ENCODE measurements around the gene FPR3. TPM values are rescaled to one million over a fixed set of nuclear protein-coding genes. Genes with fewer than 3 reads are reported as not detected.
"Not testable (repeated sequence)": the region's sequence is repeated elsewhere in the genome, so short reads cannot be mapped to it uniquely, and the experiment has no call there.

FPR3 gene
- total RNA-seq, 1 donor from 2014 or later, result not detected

DNA sequence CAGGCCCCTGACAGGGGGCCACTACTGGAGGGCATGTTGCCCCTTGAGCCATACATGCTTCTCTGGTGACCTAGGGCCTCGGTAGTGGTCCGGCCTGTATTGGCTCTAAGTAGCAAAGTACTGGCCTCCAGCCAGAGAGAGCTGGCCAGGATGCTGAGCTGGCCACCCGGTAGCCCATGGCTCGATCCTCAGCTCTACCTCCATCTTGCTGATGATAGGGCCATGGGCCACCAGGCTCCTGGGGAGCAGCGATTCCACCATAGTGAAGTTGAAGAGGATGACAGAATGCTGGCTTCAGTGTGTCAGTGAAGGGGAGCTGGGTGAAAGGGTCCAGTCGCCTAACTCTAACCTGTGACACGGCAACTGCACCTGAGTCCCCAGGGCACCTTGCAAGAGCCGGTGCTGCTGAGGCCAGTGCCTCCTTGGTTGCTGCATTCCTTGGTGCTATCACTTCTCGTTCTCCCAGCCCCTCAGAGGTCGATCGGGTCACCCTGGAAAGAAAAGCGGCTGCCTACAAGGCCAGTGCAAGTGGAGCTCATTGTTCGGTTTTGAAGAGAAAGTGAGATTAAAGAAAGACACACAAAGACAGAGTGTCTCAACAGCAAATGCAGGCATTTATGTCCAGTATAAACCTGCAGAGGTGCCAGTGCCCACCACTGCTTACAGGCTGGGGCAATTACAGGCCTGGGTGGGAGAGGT lies 5.0 kb downstream of the FPR3 start:
- H3K36me3 ChIP-seq (ENCODE audit: control insufficient read depth, insufficient read depth, low read length), result no peaks in the 10 kb centered on the region
- TF ChIP-seq, protein P1, sequence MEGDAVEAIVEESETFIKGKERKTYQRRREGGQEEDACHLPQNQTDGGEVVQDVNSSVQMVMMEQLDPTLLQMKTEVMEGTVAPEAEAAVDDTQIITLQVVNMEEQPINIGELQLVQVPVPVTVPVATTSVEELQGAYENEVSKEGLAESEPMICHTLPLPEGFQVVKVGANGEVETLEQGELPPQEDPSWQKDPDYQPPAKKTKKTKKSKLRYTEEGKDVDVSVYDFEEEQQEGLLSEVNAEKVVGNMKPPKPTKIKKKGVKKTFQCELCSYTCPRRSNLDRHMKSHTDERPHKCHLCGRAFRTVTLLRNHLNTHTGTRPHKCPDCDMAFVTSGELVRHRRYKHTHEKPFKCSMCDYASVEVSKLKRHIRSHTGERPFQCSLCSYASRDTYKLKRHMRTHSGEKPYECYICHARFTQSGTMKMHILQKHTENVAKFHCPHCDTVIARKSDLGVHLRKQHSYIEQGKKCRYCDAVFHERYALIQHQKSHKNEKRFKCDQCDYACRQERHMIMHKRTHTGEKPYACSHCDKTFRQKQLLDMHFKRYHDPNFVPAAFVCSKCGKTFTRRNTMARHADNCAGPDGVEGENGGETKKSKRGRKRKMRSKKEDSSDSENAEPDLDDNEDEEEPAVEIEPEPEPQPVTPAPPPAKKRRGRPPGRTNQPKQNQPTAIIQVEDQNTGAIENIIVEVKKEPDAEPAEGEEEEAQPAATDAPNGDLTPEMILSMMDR (IDR thresholded peaks at IDR 0.05; ENCODE audit: insufficient read depth, low read length, poor library complexity, severe bottlenecking), result no peak
- no peak overlapping the region for H3K4me3 ChIP-seq (ENCODE audit: low read depth, low read length)
- DNase-seq (ENCODE audit: low read depth), result no peak
- no peaks in the 10 kb centered on the region for H3K27me3 ChIP-seq (ENCODE audit: control insufficient read depth, insufficient read depth, low read length)

DNA sequence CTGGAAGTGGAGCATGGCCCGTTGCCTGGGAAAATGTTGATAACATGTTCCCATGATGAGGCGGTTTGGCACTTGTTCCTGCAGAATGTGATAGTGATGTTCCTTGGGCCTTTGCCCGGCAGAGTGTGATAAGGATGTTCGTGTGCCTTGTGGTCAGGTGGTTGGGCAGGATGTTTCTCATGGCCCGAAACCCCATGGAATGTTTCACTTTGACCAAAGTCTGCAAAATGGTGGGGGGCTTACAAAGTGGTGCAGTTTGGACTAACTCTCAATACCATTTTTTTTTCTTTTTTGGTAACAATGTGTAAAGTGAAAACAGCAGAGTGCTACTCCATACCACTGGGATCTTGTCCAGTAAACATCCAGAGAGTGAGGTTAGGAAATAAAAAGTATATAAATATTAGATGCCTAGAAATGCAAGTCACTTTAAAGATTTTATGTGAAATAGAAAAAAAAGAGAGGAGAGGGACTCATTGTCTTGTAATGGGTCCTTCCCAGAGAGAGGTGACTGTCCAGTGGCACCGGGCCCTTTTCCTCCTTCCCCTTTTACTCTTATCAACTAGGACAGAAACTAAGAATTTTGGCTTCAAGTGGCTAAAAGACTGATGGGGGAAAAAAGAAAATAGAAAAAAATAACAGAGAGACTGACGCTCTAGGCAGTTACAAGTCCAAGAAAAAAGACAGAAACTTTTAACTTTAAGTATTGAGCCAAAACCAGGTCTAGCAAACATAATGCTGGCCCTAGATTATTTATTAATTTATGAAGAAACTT lies 5.7 kb downstream of the FPR3 start:
- TF ChIP-seq, protein P1 (IDR thresholded peaks at IDR 0.05; ENCODE audit: insufficient read depth, low read length, poor library complexity, severe bottlenecking), result no peak
- no peak for DNase-seq (ENCODE audit: low read depth)
- Histone ChIP-seq H3K27me3 (ENCODE audit: control insufficient read depth, insufficient read depth, low read length) (no peaks in the 10 kb centered on the region), H3K36me3 (ENCODE audit: control insufficient read depth, insufficient read depth, low read length) (no peaks in the 10 kb centered on the region), H3K4me3 (ENCODE audit: low read depth, low read length) (no peak overlapping the region)

DNA sequence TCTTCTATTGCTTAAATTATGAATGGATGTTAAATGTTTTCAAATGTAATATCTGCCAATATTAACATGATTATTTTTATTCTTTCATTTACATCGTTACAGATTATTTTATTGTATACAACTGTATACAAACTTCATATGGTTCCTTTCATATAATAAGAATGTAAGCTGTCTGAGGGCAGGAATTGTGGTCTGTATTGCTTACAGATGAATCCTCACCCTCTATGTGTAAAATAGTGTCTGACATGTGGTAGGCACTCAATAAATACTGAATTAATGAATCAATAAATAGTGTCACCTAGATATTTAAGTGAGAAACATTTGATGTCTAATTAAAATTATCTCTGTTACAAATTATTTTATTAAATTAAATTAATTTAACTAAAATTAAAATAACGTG lies 7.8 kb downstream of the FPR3 start:
- DNase-seq (ENCODE audit: low read depth), result no peak
- H3K27me3 ChIP-seq (ENCODE audit: control insufficient read depth, insufficient read depth, low read length), result no peaks in the 10 kb centered on the region
- H3K36me3 ChIP-seq (ENCODE audit: control insufficient read depth, insufficient read depth, low read length), result no peaks in the 10 kb centered on the region
- no peak overlapping the region for H3K4me3 ChIP-seq (ENCODE audit: low read depth, low read length)
- TF ChIP-seq, protein P1 (IDR thresholded peaks at IDR 0.05; ENCODE audit: insufficient read depth, low read length, poor library complexity, severe bottlenecking), result no peak

DNA sequence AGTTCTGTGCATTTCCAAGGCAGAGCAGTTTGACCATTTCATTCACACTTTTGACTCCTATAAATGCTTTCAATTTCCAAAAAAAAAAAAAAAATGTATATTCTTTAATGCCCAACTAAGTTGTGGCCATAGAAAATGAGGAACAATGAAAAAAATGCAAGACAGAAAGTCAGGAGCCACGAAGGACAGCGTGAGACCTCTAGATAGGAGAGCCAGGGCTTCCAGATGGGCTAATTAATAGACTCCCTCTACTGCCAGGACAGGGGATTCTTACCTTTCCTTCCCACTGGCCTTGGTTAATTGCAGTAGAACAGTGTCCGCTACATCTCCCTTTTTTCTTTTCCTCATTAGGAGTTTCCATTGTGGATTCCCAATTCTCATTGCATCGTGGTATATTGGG lies 8.6 kb downstream of the FPR3 start:
- Histone ChIP-seq H3K36me3 (ENCODE audit: control insufficient read depth, insufficient read depth, low read length) (no peaks in the 10 kb centered on the region), H3K27me3 (ENCODE audit: control insufficient read depth, insufficient read depth, low read length) (no peaks in the 10 kb centered on the region), H3K4me3 (ENCODE audit: low read depth, low read length) (no peak overlapping the region)
- no peak for DNase-seq (ENCODE audit: low read depth)
- TF ChIP-seq, protein P1 (IDR thresholded peaks at IDR 0.05; ENCODE audit: insufficient read depth, low read length, poor library complexity, severe bottlenecking), result no peak

DNA sequence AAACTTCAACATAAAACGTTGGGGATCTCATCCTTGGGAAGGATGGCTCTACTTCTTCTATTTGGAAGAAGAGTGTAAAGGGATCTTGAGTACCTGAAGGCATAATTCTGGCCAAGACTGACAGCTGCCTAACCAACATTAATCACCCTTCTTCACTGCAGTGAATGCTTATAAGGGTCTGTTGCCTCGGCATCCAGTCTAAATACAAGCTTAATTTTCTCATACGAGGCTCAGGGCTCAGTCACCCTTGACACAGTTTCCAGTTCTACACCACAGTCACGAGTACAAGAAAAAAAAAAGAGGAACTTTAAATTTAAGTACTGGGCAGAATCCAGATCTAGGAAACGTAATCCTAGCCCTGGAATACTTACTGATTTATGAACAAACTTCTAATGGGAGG lies 9.0 kb downstream of the FPR3 start:
- H3K27me3 ChIP-seq (ENCODE audit: control insufficient read depth, insufficient read depth, low read length), result no peaks in the 10 kb centered on the region
- DNase-seq (ENCODE audit: low read depth), result no peak
- no peaks in the 10 kb centered on the region for H3K36me3 ChIP-seq (ENCODE audit: control insufficient read depth, insufficient read depth, low read length)
- no peak overlapping the region for H3K4me3 ChIP-seq (ENCODE audit: low read depth, low read length)
- TF ChIP-seq, protein P1 (IDR thresholded peaks at IDR 0.05; ENCODE audit: insufficient read depth, low read length, poor library complexity, severe bottlenecking), result no peak

DNA sequence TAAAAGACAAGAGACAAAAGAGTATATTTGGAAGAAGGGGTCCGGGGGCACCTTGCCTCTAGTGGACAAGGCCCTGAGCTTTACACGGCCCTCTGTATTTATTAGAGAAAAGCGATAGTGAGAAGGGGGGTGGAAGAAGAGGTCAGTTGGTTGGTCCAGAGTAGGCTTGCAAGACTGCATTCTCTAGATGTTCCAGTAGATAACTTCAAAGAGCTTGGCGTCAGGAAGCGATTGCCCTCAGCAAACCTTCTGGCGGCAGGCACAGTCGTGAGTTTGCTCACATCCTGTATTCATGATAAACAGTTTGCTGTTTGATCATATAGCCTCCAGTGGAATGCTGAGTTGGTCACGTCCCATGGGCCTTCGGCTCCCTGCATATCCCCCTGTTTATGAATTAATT lies 9.8 kb downstream of the FPR3 start:
- H3K27me3 ChIP-seq (ENCODE audit: control insufficient read depth, insufficient read depth, low read length); H3K4me3 ChIP-seq (ENCODE audit: low read depth, low read length); DNase-seq (ENCODE audit: low read depth); H3K36me3 ChIP-seq (ENCODE audit: control insufficient read depth, insufficient read depth, low read length): not testable (repeated sequence)

DNA sequence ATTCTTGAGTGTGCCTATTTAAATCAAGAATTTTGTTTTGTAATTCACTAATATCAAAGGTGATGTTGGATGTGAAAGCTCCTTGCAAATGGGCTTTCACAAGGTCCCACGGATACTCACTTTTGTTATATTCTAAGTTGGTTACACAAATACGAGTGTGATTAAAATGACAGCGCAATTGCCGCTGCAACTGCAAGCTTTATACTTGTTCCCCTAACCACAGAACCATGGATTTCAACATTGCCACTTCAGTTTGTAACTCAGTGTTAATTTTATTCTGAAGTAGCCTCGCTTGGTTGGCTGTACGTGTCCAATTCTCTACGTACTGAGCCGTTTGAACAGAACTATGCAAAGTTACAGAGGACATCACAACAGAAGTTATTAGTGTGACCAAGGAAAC lies 10.4 kb downstream of the FPR3 start:
- H3K4me3 ChIP-seq (ENCODE audit: low read depth, low read length); H3K27me3 ChIP-seq (ENCODE audit: control insufficient read depth, insufficient read depth, low read length); H3K36me3 ChIP-seq (ENCODE audit: control insufficient read depth, insufficient read depth, low read length); DNase-seq (ENCODE audit: low read depth): not testable (repeated sequence)

DNA sequence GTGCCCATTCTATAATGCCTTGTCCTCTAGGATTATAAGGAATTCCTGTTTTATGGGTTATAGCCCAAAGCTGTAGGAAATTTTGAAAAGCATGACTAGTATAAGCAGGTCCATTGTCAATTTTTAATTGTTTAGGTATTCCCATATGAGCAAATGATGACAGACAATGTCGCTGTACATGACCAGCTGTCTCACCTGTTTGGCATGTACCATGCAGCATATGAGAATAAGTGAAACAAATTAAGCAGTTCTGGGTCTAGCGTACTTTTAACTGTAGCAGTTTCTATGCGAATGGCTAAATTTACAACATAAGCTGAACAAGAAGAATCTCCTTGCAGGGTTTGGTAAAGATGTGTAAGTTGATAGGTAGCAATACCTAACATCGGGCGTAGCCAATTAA lies 11.6 kb downstream of the FPR3 start:
- DNase-seq (ENCODE audit: low read depth); H3K27me3 ChIP-seq (ENCODE audit: control insufficient read depth, insufficient read depth, low read length); H3K4me3 ChIP-seq (ENCODE audit: low read depth, low read length); H3K36me3 ChIP-seq (ENCODE audit: control insufficient read depth, insufficient read depth, low read length): not testable (repeated sequence)

Data from kidney epithelial cell (primary cell).